Uterus (tissue), 2 donors: Measurements from ENCODE around the gene MEPE.

Experiments
- CTCF ChIP-seq, 4 experiments: fragments of 200-600 bp in 2 of 4; fragments of 450-650 bp in 2 of 4; sonication (generic) in 2 of 4; IDR thresholded peaks; one replicate each; pipeline ENCODE4 v1.5.1; 2016 to 2019; ENCODE audit warnings: antibody characterized with exemption in 4 of 4, mild to moderate bottlenecking in 2 of 4, moderate library complexity in 1 of 4
- POLR2A ChIP-seq, 2 donors: fragments of 450-650 bp; IDR thresholded peaks; one replicate each; pipeline ENCODE4 v1.6.1; 2016; ENCODE audit warnings: antibody characterized with exemption in 2 of 2, mild to moderate bottlenecking in 1 of 2, moderate library complexity in 1 of 2

- TF ChIP-seq CTCF (IDR thresholded peaks at IDR 0.05) (no peak), POLR2A (IDR thresholded peaks at IDR 0.05) (no peak)
Observed at GRCh38 chr4:87846226-87846625, 13.5 kb downstream of the MEPE start.
